GM21737 (cell line): ENCODE results near the gene KCND1.

ENCODE experiments used
- ATAC-seq: cut with Tn5 transposase; IDR thresholded peaks from one replicate; pipeline ENCODE4 v1.9.1; 2021; ENCODE audit warnings: mild to moderate bottlenecking, moderate library complexity; ENCODE audit not compliant: unreplicated experiment

Gene KCND1

GRCh38 chrX:48939524-48940228 is 32.0 kb downstream of the KCND1 start:
- ATAC-seq = no peak

DNA sequence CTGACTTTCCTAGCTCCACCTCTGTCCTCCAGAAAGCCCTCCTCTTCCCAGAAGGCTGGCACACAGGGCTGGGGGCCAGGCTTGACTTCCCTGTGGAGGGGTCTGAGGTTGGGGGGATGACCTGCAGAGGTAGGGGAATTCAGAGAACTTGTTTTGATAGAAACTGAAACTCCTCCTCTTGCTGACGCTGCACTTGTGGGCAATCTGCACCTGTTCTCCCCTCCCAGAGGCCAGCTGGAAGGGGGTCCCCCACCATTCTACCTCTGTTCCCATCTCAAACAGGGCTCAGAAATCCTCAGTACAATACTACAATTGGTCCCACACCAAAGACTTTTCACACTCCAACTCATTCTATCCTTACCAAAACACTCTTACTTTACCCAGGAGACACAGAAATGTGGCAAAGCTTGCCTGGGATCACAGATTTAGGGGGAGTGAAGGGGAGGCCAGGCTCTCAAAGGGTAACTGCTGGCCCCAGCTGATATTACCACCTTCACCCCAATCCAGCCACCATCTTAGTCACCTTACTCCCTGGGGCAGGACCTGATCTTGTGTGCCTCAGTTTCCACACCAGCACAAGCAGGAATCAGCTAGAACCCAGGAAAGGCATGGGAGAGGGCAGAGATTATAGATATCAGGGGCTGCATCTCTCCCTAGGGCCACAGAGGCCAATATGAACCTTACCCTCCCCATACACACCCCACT is 32.8 kb downstream of the KCND1 start:
- ATAC-seq = peak; percentile 50

- peak; percentile 51 for ATAC-seq
These were observed 34.4 kb downstream of the KCND1 start for GRCh38 chrX:48937054-48937907.

DNA sequence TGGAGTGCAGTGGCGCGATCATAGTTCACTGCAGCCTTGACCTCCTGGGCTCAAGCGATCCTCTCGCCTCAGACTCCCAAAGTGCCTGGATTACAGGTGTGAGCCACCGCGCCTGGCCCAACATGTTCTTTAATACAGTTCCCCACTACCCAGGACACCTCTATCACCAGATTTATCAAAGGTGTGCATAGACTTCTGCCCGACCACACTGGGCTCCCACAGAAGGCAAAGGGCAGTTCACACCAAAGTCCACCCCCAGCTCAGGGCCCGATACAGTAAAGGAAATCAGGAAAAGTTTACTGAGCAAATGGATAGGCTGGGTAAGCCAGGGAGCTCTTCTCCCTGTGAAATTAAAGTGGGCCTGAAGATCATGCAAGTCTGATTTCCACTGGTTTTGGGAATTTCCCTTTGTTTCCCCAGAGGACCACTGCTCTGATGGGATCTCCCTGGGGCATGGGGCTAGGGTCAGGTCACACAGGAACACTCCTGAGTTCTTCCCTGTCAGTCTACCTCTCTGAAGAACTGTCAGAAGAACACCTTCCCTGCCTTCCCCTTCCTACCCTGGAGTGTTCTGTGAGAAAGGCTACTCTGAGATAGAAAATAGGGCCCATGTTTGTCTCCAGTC is 35.1 kb downstream of the KCND1 start:
- no peak for ATAC-seq

- ATAC-seq = no peak
These were observed 36.4 kb downstream of the KCND1 start for GRCh38 chrX:48935301-48935670.

DNA sequence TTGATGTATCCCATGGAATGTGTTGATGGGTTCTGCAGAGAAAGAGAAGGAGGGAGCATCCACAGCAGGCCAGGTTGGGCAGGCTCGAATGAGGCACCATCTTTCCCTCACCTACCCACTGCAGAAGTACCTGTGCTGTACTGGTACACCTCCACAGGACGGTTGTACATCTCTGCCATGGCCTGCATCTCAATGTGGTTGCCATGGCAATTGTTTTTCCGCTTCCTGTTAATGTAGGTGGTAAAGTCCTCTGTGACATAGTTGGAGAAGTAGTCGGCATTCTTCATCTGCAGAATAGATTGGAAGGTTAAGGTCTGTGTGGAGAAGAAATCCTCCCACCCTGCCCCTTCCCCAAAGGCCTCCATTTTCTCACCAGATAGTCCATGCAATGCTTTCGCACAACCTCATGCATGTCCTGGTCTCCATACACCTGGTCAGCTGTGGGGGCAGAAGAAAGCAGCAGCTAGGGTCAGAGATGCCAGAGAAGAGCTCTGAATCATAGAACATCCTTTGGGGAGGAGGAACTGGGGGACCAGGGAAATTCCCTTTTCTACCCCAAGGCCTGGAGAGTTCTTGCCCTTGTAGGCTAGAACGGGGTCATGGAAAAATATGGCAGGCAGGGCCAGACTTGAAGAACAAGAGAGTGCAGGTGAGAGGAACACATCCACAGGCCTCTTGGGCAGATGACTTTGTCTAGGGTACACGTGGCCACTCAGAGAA is 36.9 kb downstream of the KCND1 start:
- ATAC-seq = no peak

DNA sequence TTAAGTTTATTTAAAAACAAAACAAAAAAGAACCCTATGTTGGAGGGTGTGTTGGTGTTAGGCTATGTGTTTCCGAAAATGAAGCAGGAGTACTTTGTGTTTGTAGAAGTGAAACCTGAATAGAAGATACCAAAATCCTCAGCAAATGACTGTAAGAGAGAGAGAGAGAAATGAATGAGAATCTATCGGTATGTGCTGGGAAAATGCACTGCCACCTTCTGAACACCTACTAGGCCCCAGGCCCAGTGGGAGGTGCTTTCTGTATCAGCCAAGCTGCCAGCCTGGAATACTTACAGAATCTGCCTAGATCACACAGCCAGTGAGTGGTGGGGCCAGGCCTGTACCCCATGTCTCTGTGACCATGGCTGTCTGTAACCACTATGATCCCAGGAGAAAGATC is 37.9 kb downstream of the KCND1 start:
- no peak for ATAC-seq

DNA sequence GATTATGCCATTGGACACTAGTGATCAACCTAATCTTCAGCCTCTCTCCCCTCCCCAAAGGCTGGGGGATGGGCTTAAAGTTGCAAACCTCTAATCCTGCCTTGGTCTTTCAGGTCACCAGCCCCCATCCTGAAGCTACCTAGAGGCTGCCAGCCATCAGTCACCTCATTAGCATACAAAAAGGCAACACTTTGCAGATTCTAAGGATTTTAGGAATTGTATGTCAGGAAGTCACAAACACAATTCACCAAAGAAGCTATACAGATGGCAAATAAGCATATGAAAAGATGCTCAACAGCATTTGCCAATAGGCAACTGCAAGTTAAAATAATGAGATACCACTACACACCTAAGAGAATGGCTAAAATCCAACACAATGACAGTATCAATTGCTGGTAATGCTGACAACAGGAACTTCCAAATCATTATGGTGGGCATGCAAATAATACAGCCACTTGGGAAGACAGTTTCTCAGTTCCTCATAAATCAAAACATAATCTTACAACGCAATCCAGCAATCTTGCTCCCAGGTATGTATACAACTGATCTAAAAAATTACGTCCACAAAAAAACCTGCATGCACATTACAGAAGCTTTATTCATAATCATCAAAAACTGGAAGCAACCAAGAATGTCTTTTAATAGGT is 43.8 kb downstream of the KCND1 start:
- no peak for ATAC-seq

- no peak for ATAC-seq
These were observed 44.5 kb downstream of the KCND1 start for GRCh38 chrX:48927123-48927522.

GRCh38 chrX:48924270-48924669 is 47.4 kb downstream of the KCND1 start:
- no peak for ATAC-seq

DNA sequence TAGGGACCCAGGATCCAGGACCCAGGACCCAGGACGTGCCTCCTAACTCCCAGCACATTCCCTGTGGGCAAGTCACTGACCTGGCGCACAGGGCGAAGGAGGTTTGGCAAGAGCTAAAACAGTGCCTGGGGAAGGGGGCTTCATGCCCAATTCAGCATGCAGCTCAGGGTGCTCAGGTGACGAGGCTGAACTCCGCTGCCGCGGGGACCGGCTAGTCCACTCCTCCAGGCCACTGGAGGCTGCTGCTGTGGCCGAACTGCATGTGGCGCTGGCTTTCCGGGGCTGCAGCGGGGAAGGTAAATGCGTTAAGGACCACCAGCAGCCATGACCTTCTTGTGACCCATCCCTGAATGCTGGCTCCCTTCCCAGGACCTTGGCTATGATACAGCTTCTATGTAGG is 47.9 kb downstream of the KCND1 start:
- no peak for ATAC-seq

GRCh38 chrX:48920718-48921104 is 50.9 kb downstream of the KCND1 start:
- no peak for ATAC-seq

DNA sequence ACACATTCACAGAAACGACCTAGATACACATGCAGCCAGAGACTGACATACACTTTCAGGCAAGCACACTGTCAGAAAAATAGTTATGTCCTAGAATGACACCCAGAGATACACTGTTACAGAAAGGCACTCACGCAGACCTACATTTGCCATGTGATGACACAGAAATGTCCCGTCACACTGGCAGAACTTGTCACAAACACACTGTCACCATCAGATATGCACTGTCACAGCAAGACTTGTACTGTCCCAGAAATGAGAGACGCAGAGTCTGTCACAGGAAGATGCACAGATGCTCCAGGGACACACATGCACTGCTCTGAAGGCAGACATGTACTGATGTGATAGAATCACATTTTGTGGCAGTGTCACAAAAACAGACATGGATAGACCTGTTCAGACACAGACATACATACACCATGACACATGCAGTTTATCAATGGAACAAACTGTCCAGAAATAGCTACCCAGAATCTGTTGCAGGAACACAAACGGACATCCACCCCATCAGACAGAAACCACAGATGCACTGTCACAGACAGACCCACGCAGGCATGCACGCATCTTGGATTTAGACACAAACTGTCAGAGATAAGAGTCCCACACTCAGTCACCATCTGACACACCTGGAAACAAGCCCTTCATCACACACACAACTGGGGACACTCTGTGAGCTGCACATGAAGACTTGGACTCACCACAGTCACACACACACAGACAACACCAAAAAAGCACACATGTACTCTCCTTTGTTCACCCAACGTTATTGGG is 51.5 kb downstream of the KCND1 start:
- ATAC-seq = no peak

- ATAC-seq = peak; percentile 9
These were observed 52.2 kb downstream of the KCND1 start for GRCh38 chrX:48919360-48919841.

- peak; percentile 70 for ATAC-seq
These were observed 52.9 kb downstream of the KCND1 start, which contains the start of gene PIM2 for GRCh38 chrX:48918643-48919340. PIM2 (minus strand) TSS chrX:48919024; CDS start chrX:48918834, 190 bp downstream.

GRCh38 chrX:48918301-48918642 is 53.4 kb downstream of the KCND1 start:
- no peak for ATAC-seq

DNA sequence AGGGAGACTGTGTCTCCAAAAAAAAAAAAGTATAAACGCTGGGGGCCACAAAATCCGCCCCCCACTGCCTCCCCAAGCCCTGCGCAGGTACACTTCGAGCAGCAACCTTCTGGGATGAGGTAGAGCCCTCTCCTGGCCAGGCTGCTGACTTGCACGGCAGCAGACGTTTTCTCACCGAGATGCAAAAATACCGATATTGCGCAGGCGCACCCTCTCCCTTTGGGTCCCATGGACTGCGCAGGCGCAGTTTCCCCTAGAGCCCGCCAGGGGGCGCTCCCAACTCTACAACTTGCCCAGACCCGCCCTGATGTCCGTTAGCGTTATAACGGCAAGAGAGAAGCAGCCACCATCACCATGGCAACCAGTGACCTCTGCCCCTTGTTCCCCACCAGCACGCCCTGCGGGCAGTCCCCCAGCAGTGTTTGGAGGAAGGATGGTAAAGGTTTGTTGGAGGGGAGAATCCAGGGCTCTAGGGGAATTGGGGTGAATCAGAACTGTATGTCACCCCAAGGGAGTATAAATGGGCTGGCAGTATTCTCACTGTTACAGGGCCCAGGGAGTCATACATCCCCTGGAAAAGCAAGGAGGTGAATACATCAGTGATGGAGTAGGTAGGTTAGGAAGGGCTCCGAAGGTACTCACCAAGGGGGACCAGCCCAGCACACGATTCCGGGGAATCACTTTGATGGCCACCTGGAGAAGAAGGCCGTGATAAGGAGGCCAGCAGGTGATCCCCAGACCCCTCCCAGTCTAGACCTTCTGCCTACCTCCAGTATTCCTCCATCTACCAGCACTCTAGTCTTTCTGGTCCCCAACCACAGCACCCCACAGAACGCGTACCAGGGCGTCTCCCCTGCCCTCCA is 54.3 kb downstream of the KCND1 start:
- peak; percentile 39 for ATAC-seq
